Measurements from ENCODE around the gene LRP1.

GRCh38 chr12:57193706-57194245, 65.5 kb downstream of the LRP1 start:
- TF ChIP-seq CTCF (conservative IDR thresholded peaks at IDR 0.05; ENCODE audit: low read length): no peak
- no peak for TF ChIP-seq EZH2phosphoT487 (IDR thresholded peaks at IDR 0.05; ENCODE audit: borderline replicate concordance)

All from Loucy (cell line).